NCI-H1105 treated with DMSO at 0.1 percent for 48 hours (cell line): ENCODE data around the gene MFN2.

Experiments used
- DNase-seq: peaks from one replicate; lab custom pipeline; 2025; lab: John Stamatoyannopoulos, UW

Gene MFN2

GRCh38 chr1:12051361-12051760 is 71.1 kb downstream of the MFN2 start:
- no peak for DNase-seq

- DNase-seq = no peak
Observed at GRCh38 chr1:12052008-12052573, 71.8 kb downstream of the MFN2 start.

- DNase-seq = no peak
Observed at GRCh38 chr1:12052997-12053686, 72.9 kb downstream of the MFN2 start.

GRCh38 chr1:12053752-12054548 is 73.7 kb downstream of the MFN2 start:
- no peak for DNase-seq

- DNase-seq = no peak
Observed at GRCh38 chr1:12055259-12055658, 75.0 kb downstream of the MFN2 start.

GRCh38 chr1:12056331-12056841 is 76.1 kb downstream of the MFN2 start:
- DNase-seq = no peak

GRCh38 chr1:12057382-12057781 is 77.1 kb downstream of the MFN2 start:
- DNase-seq = no peak

GRCh38 chr1:12057940-12058687 is 77.9 kb downstream of the MFN2 start:
- no peak for DNase-seq

GRCh38 chr1:12059226-12059625 is 79.0 kb downstream of the MFN2 start:
- no peak for DNase-seq

- DNase-seq = no peak
Observed at GRCh38 chr1:12059722-12060464, 79.6 kb downstream of the MFN2 start.

- no peak for DNase-seq
Observed at GRCh38 chr1:12060500-12060899, 80.3 kb downstream of the MFN2 start.
